ENCODE measurements around the gene NUTM2A.
"Not testable (repeated sequence)": the region's sequence is repeated elsewhere in the genome, so short reads cannot be mapped to it uniquely, and the experiment has no call there.

GRCh38 chr10:87239346-87239808 is 14.1 kb downstream of the NUTM2A start:
- not testable (repeated sequence) for TF ChIP-seq EZH2 (optimal IDR thresholded peaks at IDR 0.05; ENCODE audit: low read depth, low read length); CTCF (IDR thresholded peaks at IDR 0.05; ENCODE audit: low read length)

All from MM.1S (cell line).